Activated CD8-positive, alpha-beta memory T cell treated with anti-CD3 and anti-CD28 coated beads for 1 hour (primary cell): ENCODE data around the gene GIPR.
A peak's percentile ranks its signal among the peaks of the same experiment; 100 is the strongest.
"Not testable (repeated sequence)": the region's sequence is repeated elsewhere in the genome, so short reads cannot be mapped to it uniquely, and the experiment has no call there.

Experiments
- DNase-seq, 2 donors: peaks; one replicate each; pipeline ENCODE4 v3.0.0-alpha.2; 2020; ENCODE audit warnings: low read depth in 1 of 2; ENCODE audit errors: extremely low read depth in 1 of 2

The GIPR gene, protein sequence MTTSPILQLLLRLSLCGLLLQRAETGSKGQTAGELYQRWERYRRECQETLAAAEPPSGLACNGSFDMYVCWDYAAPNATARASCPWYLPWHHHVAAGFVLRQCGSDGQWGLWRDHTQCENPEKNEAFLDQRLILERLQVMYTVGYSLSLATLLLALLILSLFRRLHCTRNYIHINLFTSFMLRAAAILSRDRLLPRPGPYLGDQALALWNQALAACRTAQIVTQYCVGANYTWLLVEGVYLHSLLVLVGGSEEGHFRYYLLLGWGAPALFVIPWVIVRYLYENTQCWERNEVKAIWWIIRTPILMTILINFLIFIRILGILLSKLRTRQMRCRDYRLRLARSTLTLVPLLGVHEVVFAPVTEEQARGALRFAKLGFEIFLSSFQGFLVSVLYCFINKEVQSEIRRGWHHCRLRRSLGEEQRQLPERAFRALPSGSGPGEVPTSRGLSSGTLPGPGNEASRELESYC

DNA sequence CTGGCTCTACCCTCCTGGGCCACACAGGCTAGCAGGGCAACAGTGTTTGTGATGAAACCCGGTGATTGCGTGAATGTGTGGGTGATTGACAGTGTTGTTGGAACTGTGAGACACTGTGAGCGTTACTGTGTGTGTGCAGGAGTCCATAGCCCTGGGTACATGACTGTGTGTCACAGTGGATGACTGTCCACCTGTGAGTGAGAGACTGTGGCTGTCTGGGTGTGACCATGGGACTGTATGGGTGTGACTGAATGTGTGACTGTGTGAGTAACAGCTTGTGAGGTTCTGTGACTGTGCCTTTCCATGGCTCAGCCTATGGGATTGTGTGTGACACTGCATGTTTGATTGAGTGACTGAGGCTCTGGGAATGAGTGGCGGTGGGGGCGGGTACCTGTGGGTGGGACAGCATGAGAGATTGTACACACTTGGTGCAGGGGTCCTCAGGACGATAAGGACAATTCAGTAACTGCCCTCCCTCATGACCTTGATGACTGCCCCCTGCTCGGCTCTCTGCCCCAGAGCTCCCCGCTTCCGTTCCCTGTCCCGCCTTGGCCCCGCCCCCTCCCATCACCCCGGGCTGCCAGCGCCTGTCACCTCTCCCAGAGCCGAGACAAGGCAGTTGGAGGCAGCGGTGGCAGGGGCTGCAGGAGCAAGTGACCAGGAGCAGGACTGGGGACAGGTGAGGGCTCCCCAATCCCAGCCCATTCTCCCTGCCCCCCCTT is at the start of gene GIPR:
GIPR (plus strand) TSS at position 602 of the 722 bp plus-strand sequence. CDS start 1,300 bp downstream, outside the sequence.
- DNase-seq: peak in 1 of 2 donors; percentile 44

GRCh38 chr19:45621389-45621788 is 46.6 kb upstream of the GIPR start:
- no peak for DNase-seq

GRCh38 chr19:45621976-45622503 is 46.0 kb upstream of the GIPR start:
- no peak for DNase-seq

- no peak for DNase-seq
Observed at GRCh38 chr19:45623984-45624383, 44.0 kb upstream of the GIPR start.

DNA sequence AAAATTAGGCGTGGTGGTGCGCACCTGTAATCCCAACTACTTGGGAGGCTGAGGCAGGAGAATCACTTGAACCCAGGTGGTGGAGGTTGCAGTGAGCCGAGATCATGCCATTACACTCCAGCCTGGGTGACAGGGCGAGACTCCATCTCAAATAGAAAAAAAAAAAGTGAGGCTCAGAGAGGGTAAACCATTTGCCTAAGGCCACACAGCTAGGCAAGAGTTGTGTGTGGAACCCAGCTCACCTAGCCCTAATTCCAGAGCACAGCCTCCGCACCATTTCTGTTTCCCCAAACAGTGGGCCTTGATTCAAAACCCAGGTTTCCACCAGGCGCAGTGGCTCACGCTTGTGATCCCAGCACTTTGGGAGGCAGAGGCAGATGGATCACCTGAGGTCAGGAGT is 39.8 kb upstream of the GIPR start:
- DNase-seq: not testable (repeated sequence)

DNA sequence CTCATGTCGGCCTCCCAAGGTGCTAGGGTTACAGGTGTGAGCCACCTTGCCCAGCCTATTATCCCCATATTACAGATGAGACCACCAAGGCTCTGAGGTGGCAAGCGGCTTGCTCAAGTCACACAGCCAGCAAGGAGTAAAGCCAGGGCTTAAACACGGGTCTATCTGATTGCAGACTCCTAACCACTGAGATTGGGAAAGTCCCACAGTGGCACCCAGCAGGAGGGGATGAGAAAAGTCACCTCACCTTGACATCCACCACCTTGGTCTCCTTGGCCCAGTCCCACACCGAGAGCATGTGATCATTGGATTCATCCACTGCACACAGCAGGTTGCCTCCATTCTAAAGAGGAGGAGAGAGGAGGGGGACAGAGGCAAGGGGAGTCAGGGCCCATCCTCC is 38.3 kb upstream of the GIPR start:
- no peak for DNase-seq

DNA sequence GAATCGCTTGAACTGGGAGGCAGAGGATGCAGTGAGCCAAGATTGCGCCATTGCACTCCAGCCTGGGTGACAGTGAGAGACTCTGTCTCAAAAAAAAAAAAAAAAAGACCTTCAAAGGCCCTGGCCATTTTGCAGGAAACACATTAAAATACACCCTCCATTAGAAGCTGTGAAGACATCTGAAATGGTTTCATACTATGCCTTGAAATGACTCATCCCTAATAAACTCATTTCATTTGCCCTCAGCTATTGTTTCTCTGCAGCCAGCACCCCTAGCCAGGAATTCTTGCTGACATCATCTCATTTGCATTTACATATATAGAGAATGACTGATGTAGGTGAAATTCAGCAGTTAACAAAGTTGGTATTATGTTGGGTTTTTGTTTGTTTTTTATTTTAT is 37.6 kb upstream of the GIPR start:
- no peak for DNase-seq

- no peak for DNase-seq
Observed at GRCh38 chr19:45632468-45633196, 35.4 kb upstream of the GIPR start.

GRCh38 chr19:45636275-45636674 is 31.7 kb upstream of the GIPR start:
- no peak for DNase-seq

DNA sequence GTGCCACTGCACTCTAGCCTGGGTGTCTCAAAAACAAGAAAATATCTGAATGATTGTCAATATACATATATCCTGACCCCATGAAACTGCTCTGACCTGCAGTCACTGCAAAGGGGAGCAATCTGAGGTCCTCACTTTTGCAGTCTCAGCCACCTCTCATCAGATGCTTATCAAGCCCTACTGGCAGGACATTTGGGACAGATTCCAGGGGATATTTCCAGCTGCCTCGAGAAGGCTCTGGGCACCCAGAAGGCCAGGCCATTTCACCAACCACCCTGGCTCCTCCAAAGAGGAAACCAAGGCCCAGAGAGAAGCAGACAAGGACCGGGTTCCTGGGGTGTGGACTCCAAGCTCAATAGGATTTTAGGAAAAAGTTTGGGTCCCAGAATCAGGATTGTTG is 31.1 kb upstream of the GIPR start:
- no peak for DNase-seq

DNA sequence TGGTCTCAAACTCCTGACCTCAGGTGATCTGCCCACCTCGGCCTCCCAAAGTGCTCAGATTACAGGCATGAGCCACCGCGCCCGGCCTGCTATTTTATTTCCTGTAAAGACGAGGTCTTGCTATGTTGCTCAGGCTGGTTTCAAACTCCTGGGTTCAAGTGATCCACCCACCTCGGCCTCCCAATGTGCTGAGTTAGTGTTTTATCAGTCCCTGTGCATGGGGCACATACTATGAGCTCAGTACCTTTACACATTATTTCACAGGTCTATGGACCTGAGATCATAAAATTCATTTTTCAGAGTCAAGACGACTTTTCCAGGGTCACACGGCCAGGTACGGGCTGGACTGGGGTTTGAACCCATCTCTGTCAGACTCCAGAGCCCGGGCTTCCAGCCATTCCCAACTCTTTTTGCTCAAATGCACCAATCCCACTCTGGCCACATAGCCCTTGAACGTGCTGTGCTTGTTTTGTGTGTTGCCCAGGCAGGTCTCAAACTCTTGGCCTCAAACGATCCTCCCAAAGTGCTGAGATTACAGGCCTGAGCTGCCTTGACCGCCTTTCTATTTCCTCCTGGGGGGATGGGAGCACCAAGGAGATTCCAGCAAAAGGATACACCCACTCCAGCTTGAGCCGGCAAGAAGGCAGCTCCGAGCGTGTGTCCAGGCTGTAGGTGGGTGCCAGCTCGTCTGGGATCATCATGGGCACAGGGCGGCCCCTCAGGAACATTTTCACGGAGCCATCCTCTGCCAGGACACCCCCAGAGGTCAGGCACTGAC is 29.9 kb upstream of the GIPR start:
- no peak for DNase-seq

DNA sequence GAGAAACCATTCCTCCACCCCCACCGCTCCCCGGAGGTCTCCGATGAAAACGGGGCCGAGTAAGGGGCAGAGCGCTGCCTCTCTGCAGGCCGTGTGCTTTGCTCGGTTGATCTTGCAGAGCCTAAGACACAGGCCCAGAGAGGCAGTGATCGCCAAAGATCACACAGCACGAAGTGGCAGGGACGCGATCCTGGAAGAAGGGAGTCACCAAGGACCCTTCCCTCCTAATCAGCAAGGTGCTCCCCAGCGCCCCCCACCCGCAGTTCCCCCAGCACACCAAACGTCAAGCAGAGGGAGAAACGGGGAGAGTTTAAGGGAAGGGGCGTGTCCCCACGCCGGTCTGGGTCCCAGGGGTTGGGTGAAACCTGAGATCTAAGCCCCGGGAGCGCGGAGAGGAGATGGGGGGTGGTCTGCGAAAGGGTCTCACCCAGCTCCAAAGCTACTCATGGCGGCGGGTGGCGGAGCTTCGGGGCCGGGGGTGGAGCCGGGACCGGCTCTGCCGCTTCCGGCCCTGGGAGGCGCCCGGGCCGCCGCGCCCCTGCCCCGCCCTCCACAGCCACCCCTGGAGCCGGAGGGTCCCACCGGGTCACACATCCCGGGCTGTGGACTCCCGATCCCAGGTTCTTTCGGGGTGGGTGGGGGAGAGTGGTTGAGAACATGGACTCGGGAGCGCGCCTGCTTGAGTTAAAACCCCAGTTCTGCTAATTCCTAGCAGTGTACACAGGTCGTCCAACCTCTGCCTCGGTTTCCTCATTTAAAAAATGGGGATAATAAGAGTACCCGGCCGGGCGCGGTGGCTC is 28.9 kb upstream of the GIPR start, which contains the start of gene EML2:
EML2 (minus strand) TSS at position 468 of the 800 bp plus-strand sequence; CDS start at position 447, 21 bp downstream.
- DNase-seq: peak in 1 of 2 donors; percentile 39

- DNase-seq: no peak
Observed at GRCh38 chr19:45640849-45641273, 27.2 kb upstream of the GIPR start.

GRCh38 chr19:45641274-45642105 is 26.5 kb upstream of the GIPR start:
- peak in 1 of 2 donors; percentile 32 for DNase-seq

- peak; percentile 72 to 82 for DNase-seq
Observed at GRCh38 chr19:45643024-45643926, 24.7 kb upstream of the GIPR start.

DNA sequence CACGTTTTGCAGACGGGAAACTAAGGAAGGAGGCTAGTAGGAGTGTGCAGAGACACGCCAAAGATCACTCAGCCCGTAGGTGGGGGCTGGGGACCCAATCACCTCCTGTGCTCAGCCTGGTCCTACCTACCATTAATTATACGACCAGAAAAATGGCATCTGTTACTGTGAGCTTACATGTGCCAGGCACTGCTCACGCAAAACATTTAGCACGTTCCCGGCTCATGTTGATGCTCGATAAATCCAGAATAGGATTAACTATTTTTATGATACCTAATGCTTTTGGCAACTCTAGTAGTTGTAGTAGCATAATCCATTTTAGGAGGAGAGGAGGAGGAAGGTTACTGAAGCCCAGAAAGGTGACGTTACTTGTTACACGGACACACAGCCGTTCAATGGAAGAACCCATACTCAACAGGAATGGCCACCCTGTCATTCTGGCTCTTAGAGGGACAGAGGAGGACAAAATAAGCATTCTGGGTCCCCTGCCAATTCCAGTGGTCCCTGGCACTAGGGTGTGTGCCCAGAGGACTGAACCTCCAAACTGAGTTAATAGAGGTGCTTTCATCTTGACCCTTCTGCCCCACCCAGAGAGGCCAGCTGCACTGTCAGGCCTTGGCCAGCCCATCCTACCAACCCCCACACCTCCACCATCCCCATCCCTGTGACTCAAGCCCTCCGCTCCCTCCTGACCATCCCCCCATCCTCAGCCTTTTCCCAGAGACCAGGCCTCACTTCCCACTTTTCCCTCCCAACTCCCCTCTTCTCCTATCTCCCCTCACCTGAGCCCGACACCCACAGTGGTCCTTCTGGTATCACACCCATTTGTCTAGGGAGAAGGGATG is 23.9 kb upstream of the GIPR start:
- DNase-seq: no peak
